Muscle layer of duodenum (tissue), 2 donors: ENCODE data around the gene SHC2.
"Not testable (repeated sequence)": the region's sequence is repeated elsewhere in the genome, so short reads cannot be mapped to it uniquely, and the experiment has no call there.

Experiments
- H3K27ac ChIP-seq: one replicate; pipeline ENCODE4 v1.7.0; 2013; ENCODE audit warnings: mild to moderate bottlenecking, low read length
- H3K27me3 ChIP-seq: one replicate; pipeline ENCODE4 v1.7.0; 2013; ENCODE audit warnings: low read depth, mild to moderate bottlenecking, control low read depth, low read length
- H3K36me3 ChIP-seq, 2 donors: one replicate each; pipeline ENCODE4 v1.7.0; 2013; ENCODE audit warnings: low read length in 2 of 2, control low read depth in 1 of 2, mild to moderate bottlenecking in 1 of 2; ENCODE audit not compliant: insufficient read depth in 2 of 2, control insufficient read depth in 1 of 2
- H3K4me1 ChIP-seq, 2 donors: one replicate each; pipeline ENCODE4 v1.7.0; 2013; ENCODE audit warnings: low read length in 2 of 2, mild to moderate bottlenecking in 2 of 2, control low read depth in 1 of 2, moderate library complexity in 1 of 2; ENCODE audit not compliant: insufficient read depth in 2 of 2, control insufficient read depth in 1 of 2
- H3K4me3 ChIP-seq, 2 donors: one replicate each; pipeline ENCODE4 v1.7.0; 2013; ENCODE audit warnings: low read length in 2 of 2, low read depth in 1 of 2, mild to moderate bottlenecking in 1 of 2
- H3K9me3 ChIP-seq, 2 donors: one replicate each; pipeline ENCODE4 v1.7.0; 2013; ENCODE audit warnings: low read length in 2 of 2, control low read depth in 1 of 2, mild to moderate bottlenecking in 1 of 2; ENCODE audit not compliant: control insufficient read depth in 1 of 2
- donor health status: healthy.

The SHC2 gene

GRCh38 chr19:488505-489417 lies 27.9 kb upstream of the SHC2 start:
- H3K36me3 ChIP-seq = no peaks in the 10 kb centered on the region
- no peaks in the 10 kb centered on the region for H3K9me3 ChIP-seq
- peak overlapping the region; percentile 55 to 81 for H3K4me3 ChIP-seq
- H3K27ac ChIP-seq = peak overlapping the region; percentile 69
- H3K27me3 ChIP-seq = peaks cover 13% of the 10 kb centered on the region
- H3K4me1 ChIP-seq = peaks cover 0 to 10% of the 10 kb centered on the region in 2 donors

GRCh38 chr19:485583-486236 lies 24.9 kb upstream of the SHC2 start:
- Histone ChIP-seq H3K4me3 (no peak overlapping the region), H3K9me3 (peaks cover 0 to 1% of the 10 kb centered on the region in 2 donors), H3K36me3 (no peaks in the 10 kb centered on the region), H3K4me1 (peaks cover 0 to 10% of the 10 kb centered on the region in 2 donors), H3K27me3 (peaks cover 13% of the 10 kb centered on the region), H3K27ac (no peak overlapping the region)

- no peaks in the 10 kb centered on the region for H3K36me3 ChIP-seq
- peaks cover 0 to 7% of the 10 kb centered on the region in 2 donors for H3K4me1 ChIP-seq
- H3K27ac ChIP-seq = no peak overlapping the region
- no peak overlapping the region for H3K4me3 ChIP-seq
- peaks cover 13% of the 10 kb centered on the region for H3K27me3 ChIP-seq
- H3K9me3 ChIP-seq = peaks cover 0 to 3% of the 10 kb centered on the region in 2 donors
These were observed 24.2 kb upstream of the SHC2 start for GRCh38 chr19:485077-485476.

GRCh38 chr19:484494-484893 lies 23.7 kb upstream of the SHC2 start:
- peaks cover 0 to under 1% of the 10 kb centered on the region in 2 donors for H3K4me1 ChIP-seq
- no peak overlapping the region for H3K4me3 ChIP-seq
- no peaks in the 10 kb centered on the region for H3K36me3 ChIP-seq
- H3K9me3 ChIP-seq = peaks cover 0 to 3% of the 10 kb centered on the region in 2 donors
- peaks cover 13% of the 10 kb centered on the region for H3K27me3 ChIP-seq
- H3K27ac ChIP-seq = no peak overlapping the region

GRCh38 chr19:483332-484072 lies 22.7 kb upstream of the SHC2 start:
- peaks cover 13% of the 10 kb centered on the region for H3K27me3 ChIP-seq
- H3K9me3 ChIP-seq = peaks cover 0 to 3% of the 10 kb centered on the region in 2 donors
- H3K4me3 ChIP-seq = no peak overlapping the region
- no peaks in the 10 kb centered on the region for H3K4me1 ChIP-seq
- H3K27ac ChIP-seq = no peak overlapping the region
- no peaks in the 10 kb centered on the region for H3K36me3 ChIP-seq

- peaks cover 0 to 3% of the 10 kb centered on the region in 2 donors for H3K9me3 ChIP-seq
- no peaks in the 10 kb centered on the region for H3K4me1 ChIP-seq
- no peak overlapping the region for H3K27ac ChIP-seq
- peaks cover 13% of the 10 kb centered on the region for H3K27me3 ChIP-seq
- H3K36me3 ChIP-seq = no peaks in the 10 kb centered on the region
- H3K4me3 ChIP-seq = no peak overlapping the region
These were observed 21.6 kb upstream of the SHC2 start for GRCh38 chr19:482186-483041.

- H3K27ac ChIP-seq, H3K4me3 ChIP-seq, H3K9me3 ChIP-seq, H3K36me3 ChIP-seq, H3K4me1 ChIP-seq: not testable (repeated sequence)
- peaks cover 12% of the 10 kb centered on the region for H3K27me3 ChIP-seq
These were observed 20.3 kb upstream of the SHC2 start for GRCh38 chr19:481100-481499.

- Histone ChIP-seq H3K9me3 (peaks cover 0 to 3% of the 10 kb centered on the region in 2 donors), H3K27ac (no peak overlapping the region), H3K4me1 (no peaks in the 10 kb centered on the region), H3K36me3 (no peaks in the 10 kb centered on the region), H3K4me3 (peak overlapping the region in 1 of 2 donors; percentile 19), H3K27me3 (peaks cover 5% of the 10 kb centered on the region)
These were observed 19.4 kb upstream of the SHC2 start for GRCh38 chr19:480016-480855.

GRCh38 chr19:478976-479375 lies 18.1 kb upstream of the SHC2 start:
- no peaks in the 10 kb centered on the region for H3K36me3 ChIP-seq
- H3K27ac ChIP-seq = no peak overlapping the region
- no peaks in the 10 kb centered on the region for H3K27me3 ChIP-seq
- no peaks in the 10 kb centered on the region for H3K4me1 ChIP-seq
- H3K4me3 ChIP-seq = no peak overlapping the region
- peaks cover 0 to 3% of the 10 kb centered on the region in 2 donors for H3K9me3 ChIP-seq
